GM18519 (cell line): ENCODE measurements around the gene CARMIL3.

ENCODE experiments used
- ATAC-seq: cut with Tn5 transposase; IDR thresholded peaks from one replicate; pipeline ENCODE4 v1.9.1; 2021; ENCODE audit warnings: mild to moderate bottlenecking, moderate library complexity; ENCODE audit not compliant: unreplicated experiment, low FRiP score

Gene CARMIL3

GRCh38 chr14:24074625-24075484, 23.0 kb downstream of the CARMIL3 start:
- no peak for ATAC-seq

- ATAC-seq = no peak
Measured at GRCh38 chr14:24075485-24076301, 23.9 kb downstream of the CARMIL3 start.

GRCh38 chr14:24076302-24076601, 24.4 kb downstream of the CARMIL3 start:
- no peak for ATAC-seq

- no peak for ATAC-seq
Measured at GRCh38 chr14:24077086-24077485, 25.3 kb downstream of the CARMIL3 start.

GRCh38 chr14:24078146-24078545, 26.3 kb downstream of the CARMIL3 start:
- no peak for ATAC-seq

- no peak for ATAC-seq
Measured at GRCh38 chr14:24079491-24080141, 27.8 kb downstream of the CARMIL3 start.

GRCh38 chr14:24080142-24080530, 28.3 kb downstream of the CARMIL3 start:
- no peak for ATAC-seq

GRCh38 chr14:24080888-24081738, 29.3 kb downstream of the CARMIL3 start:
- ATAC-seq = peak; percentile 70

GRCh38 chr14:24081739-24082211, 30.0 kb downstream of the CARMIL3 start:
- ATAC-seq = no peak

- ATAC-seq = no peak
Measured at GRCh38 chr14:24082411-24083080, 30.7 kb downstream of the CARMIL3 start.

GRCh38 chr14:24083462-24083861, 31.7 kb downstream of the CARMIL3 start:
- no peak for ATAC-seq

- no peak for ATAC-seq
Measured at GRCh38 chr14:24084440-24084839, 32.6 kb downstream of the CARMIL3 start.

- no peak for ATAC-seq
Measured at GRCh38 chr14:24085215-24085614, 33.4 kb downstream of the CARMIL3 start.

- no peak for ATAC-seq
Measured at GRCh38 chr14:24086193-24086955, 34.6 kb downstream of the CARMIL3 start.

- ATAC-seq = no peak
Measured at GRCh38 chr14:24087004-24087403, 35.2 kb downstream of the CARMIL3 start.

- no peak for ATAC-seq
Measured at GRCh38 chr14:24088095-24088494, 36.3 kb downstream of the CARMIL3 start.

- no peak for ATAC-seq
Measured at GRCh38 chr14:24089890-24090289, 38.1 kb downstream of the CARMIL3 start.

- no peak for ATAC-seq
Measured at GRCh38 chr14:24092110-24092504, 40.3 kb downstream of the CARMIL3 start.
